Thymus (tissue), 14 donors: Measurements from ENCODE around the gene PCDHB15. TPM values are rescaled to one million over a fixed set of nuclear protein-coding genes. Genes with fewer than 3 reads are reported as not detected.
"Not testable (repeated sequence)": the region's sequence is repeated elsewhere in the genome, so short reads cannot be mapped to it uniquely, and the experiment has no call there.

ENCODE experiments used
- DNase-seq, 9 donors: peaks; one replicate each; pipeline ENCODE4 v3.0.0-alpha.2; 2013; ENCODE audit warnings: low spot score in 9 of 9, low read depth in 6 of 9, missing footprints in 1 of 9
- H3K27ac ChIP-seq, 2 donors: one replicate each; pipeline ENCODE4 v1.5.1; 2013; ENCODE audit warnings: control low read depth in 1 of 2, low read depth in 1 of 2, low read length in 1 of 2, mild to moderate bottlenecking in 1 of 2, moderate library complexity in 1 of 2
- H3K27me3 ChIP-seq, 2 donors: one replicate each; pipeline ENCODE4 v1.5.1; 2013; ENCODE audit warnings: low read length in 1 of 2; ENCODE audit not compliant: control insufficient read depth in 2 of 2, insufficient read depth in 1 of 2
- H3K36me3 ChIP-seq, 2 donors: one replicate each; pipeline ENCODE4 v1.5.1; 2013; ENCODE audit warnings: low read length in 1 of 2, mild to moderate bottlenecking in 1 of 2, moderate library complexity in 1 of 2; ENCODE audit not compliant: control insufficient read depth in 2 of 2, insufficient read depth in 2 of 2
- H3K4me1 ChIP-seq, 2 donors: one replicate each; pipeline ENCODE4 v1.5.1; 2013; ENCODE audit warnings: low read length in 2 of 2; ENCODE audit not compliant: control insufficient read depth in 2 of 2, insufficient read depth in 2 of 2
- H3K4me3 ChIP-seq, 2 donors: one replicate each; pipeline ENCODE4 v1.5.1; 2013; ENCODE audit warnings: low read length in 2 of 2, control low read depth in 1 of 2, mild to moderate bottlenecking in 1 of 2
- H3K9me3 ChIP-seq, 2 donors: one replicate each; pipeline ENCODE4 v1.5.1; 2013; ENCODE audit warnings: low read length in 1 of 2, mild to moderate bottlenecking in 1 of 2; ENCODE audit not compliant: control insufficient read depth in 2 of 2, insufficient read depth in 1 of 2
- WGBS: extraction: QIAGEN DNeasy Blood & Tissue Kit; methylation state at CpG from one replicate; pipeline ENCODE4 v1.1.7; 2013; 5-methylcytosine and 5-hydroxymethylcytosine counted together
- long read RNA-seq, 10 donors: transcript quantifications; one replicate each; lab custom pipeline, GENCODE V29; 2026
- polyA plus RNA-seq: library from polyadenylated mRNA; stranded (reverse); fragments of 200-250 nt; gene quantifications from one replicate; pipeline ENCODE4 v1.2.3, GENCODE V29; 2013
- total RNA-seq: library from RNA; stranded (reverse); fragments of 120-200 nt; gene quantifications from one replicate; pipeline ENCODE4 v1.2.4, GENCODE V29; 2013
- donor health status: healthy.

PCDHB15 gene
- 0.33 TPM for total RNA-seq
- 0.66 TPM for polyA plus RNA-seq
- long read RNA-seq, donor 1 = 0 reads
- long read RNA-seq, donor 2 = 0 reads
- long read RNA-seq, donor 3 = 0 reads
- long read RNA-seq, donor 4, full-length matches to known transcripts = 1 of 1 reads
- long read RNA-seq, donor 4, partial matches to known transcripts = 0 of 1 reads
- long read RNA-seq, donor 4, other reads (novel, unspliced or antisense) = 0 of 1 reads
- long read RNA-seq, donor 5, full-length matches to known transcripts = 6 of 6 reads
- long read RNA-seq, donor 5, partial matches to known transcripts = 0 of 6 reads
- long read RNA-seq, donor 5, other reads (novel, unspliced or antisense) = 0 of 6 reads
- long read RNA-seq, donor 6 = 0 reads
- long read RNA-seq, donor 7 = 0 reads
- long read RNA-seq, donor 8, full-length matches to known transcripts = 1 of 1 reads
- long read RNA-seq, donor 8, partial matches to known transcripts = 0 of 1 reads
- long read RNA-seq, donor 8, other reads (novel, unspliced or antisense) = 0 of 1 reads
- long read RNA-seq, donor 9 = 0 reads
- long read RNA-seq, donor 10 = 0 reads

GRCh38 chr5:141245250-141245717 lies at the start of gene PCDHB15:
Gene PCDHB15 (plus strand): TSS chr5:141245395. CDS start chr5:141245579, 184 bp downstream.
- H3K9me3 ChIP-seq = peaks cover 7 to 41% of the 10 kb centered on the region in 2 donors
- H3K27me3 ChIP-seq = peaks cover 0 to 26% of the 10 kb centered on the region in 2 donors
- WGBS = 15% methylated on average over 16 of the region's 16 CpGs
- no peaks in the 10 kb centered on the region for H3K36me3 ChIP-seq
- no peak within 1 kb of the TSS for H3K27ac ChIP-seq
- DNase-seq = peak in 2 of 9 donors; percentile 10 to 29
- no peaks in the 10 kb centered on the region for H3K4me1 ChIP-seq
- H3K4me3 ChIP-seq = no peak within 1 kb of the TSS

GRCh38 chr5:141196363-141196762 lies 48.8 kb upstream of the PCDHB15 start:
- peaks cover 0 to 4% of the 10 kb centered on the region in 2 donors for H3K9me3 ChIP-seq

GRCh38 chr5:141199359-141200235 lies 45.6 kb upstream of the PCDHB15 start, which contains the start of gene PCDHB11:
Gene PCDHB11 (plus strand): TSS chr5:141199627. CDS start chr5:141199775, 148 bp downstream.
- no peak within 1 kb of the TSS for H3K27ac ChIP-seq
- H3K4me1 ChIP-seq = no peaks in the 10 kb centered on the region
- no peak for DNase-seq
- H3K27me3 ChIP-seq = peaks cover 0 to 19% of the 10 kb centered on the region in 2 donors
- 43% methylated on average over 21 of the region's 21 CpGs for WGBS
- H3K9me3 ChIP-seq = peaks cover 0 to 4% of the 10 kb centered on the region in 2 donors
- H3K36me3 ChIP-seq = no peaks in the 10 kb centered on the region
- H3K4me3 ChIP-seq = no peak within 1 kb of the TSS

More at GRCh38 chr5:141196363-141196762, 48.8 kb upstream of the PCDHB15 start:
- Histone ChIP-seq H3K4me3 (no peak overlapping the region), H3K27ac (no peak overlapping the region), H3K36me3 (no peaks in the 10 kb centered on the region), H3K4me1 (no peaks in the 10 kb centered on the region), H3K27me3 (peaks cover 0 to 14% of the 10 kb centered on the region in 2 donors)
- WGBS = 42% methylated on average over 3 of the region's 3 CpGs
- no peak for DNase-seq

GRCh38 chr5:141201126-141201525 lies 44.1 kb upstream of the PCDHB15 start:
- H3K27ac ChIP-seq, DNase-seq, H3K4me1 ChIP-seq, H3K9me3 ChIP-seq, H3K36me3 ChIP-seq, H3K4me3 ChIP-seq: not testable (repeated sequence)
- 37% methylated on average over 26 of the region's 38 CpGs for WGBS
- H3K27me3 ChIP-seq = peaks cover 0 to 18% of the 10 kb centered on the region in 2 donors

GRCh38 chr5:141201646-141202045 lies 43.5 kb upstream of the PCDHB15 start:
- WGBS = 41% methylated on average over 28 of the region's 35 CpGs
- DNase-seq = not testable (repeated sequence)

GRCh38 chr5:141208478-141208877 lies 36.7 kb upstream of the PCDHB15 start, which contains the start of gene PCDHB12:
Gene PCDHB12 (plus strand): TSS chr5:141208719. CDS start chr5:141208908, 189 bp downstream.
- WGBS = 20% methylated on average over 11 of the region's 11 CpGs
- no peaks in the 10 kb centered on the region for H3K36me3 ChIP-seq
- peaks cover 0 to 21% of the 10 kb centered on the region in 2 donors for H3K27me3 ChIP-seq
- H3K27ac ChIP-seq = no peak within 1 kb of the TSS
- H3K4me3 ChIP-seq = no peak within 1 kb of the TSS
- no peaks in the 10 kb centered on the region for H3K4me1 ChIP-seq
- DNase-seq = no peak
- peaks cover 0 to 4% of the 10 kb centered on the region in 2 donors for H3K9me3 ChIP-seq

More at GRCh38 chr5:141201646-141202045, 43.5 kb upstream of the PCDHB15 start:
- H3K36me3 ChIP-seq, H3K4me1 ChIP-seq, H3K27ac ChIP-seq, H3K4me3 ChIP-seq, H3K9me3 ChIP-seq: not testable (repeated sequence)
- H3K27me3 ChIP-seq = peaks cover 0 to 18% of the 10 kb centered on the region in 2 donors

GRCh38 chr5:141210281-141210680 lies 34.9 kb upstream of the PCDHB15 start:
- H3K4me3 ChIP-seq = not testable (repeated sequence)
- H3K27me3 ChIP-seq = peaks cover 0 to 33% of the 10 kb centered on the region in 2 donors
- 47% methylated on average over 39 of the region's 39 CpGs for WGBS

GRCh38 chr5:141210849-141211248 lies 34.3 kb upstream of the PCDHB15 start:
- not testable (repeated sequence) for H3K9me3 ChIP-seq, H3K4me1 ChIP-seq, DNase-seq, H3K27ac ChIP-seq, H3K4me3 ChIP-seq, H3K36me3 ChIP-seq
- WGBS = 39% methylated on average over 21 of the region's 27 CpGs
- H3K27me3 ChIP-seq = peaks cover 0 to 36% of the 10 kb centered on the region in 2 donors

More at GRCh38 chr5:141210281-141210680, 34.9 kb upstream of the PCDHB15 start:
- H3K9me3 ChIP-seq, H3K4me1 ChIP-seq, H3K36me3 ChIP-seq, H3K27ac ChIP-seq, DNase-seq: not testable (repeated sequence)
